HG03280 (cell line): ENCODE measurements around the gene THBS4.

Source experiments
- ATAC-seq: cut with Tn5 transposase; IDR thresholded peaks from one replicate; pipeline ENCODE4 v1.9.1; 2021; ENCODE audit warnings: mild to moderate bottlenecking, moderate library complexity; ENCODE audit not compliant: unreplicated experiment

THBS4 gene

DNA sequence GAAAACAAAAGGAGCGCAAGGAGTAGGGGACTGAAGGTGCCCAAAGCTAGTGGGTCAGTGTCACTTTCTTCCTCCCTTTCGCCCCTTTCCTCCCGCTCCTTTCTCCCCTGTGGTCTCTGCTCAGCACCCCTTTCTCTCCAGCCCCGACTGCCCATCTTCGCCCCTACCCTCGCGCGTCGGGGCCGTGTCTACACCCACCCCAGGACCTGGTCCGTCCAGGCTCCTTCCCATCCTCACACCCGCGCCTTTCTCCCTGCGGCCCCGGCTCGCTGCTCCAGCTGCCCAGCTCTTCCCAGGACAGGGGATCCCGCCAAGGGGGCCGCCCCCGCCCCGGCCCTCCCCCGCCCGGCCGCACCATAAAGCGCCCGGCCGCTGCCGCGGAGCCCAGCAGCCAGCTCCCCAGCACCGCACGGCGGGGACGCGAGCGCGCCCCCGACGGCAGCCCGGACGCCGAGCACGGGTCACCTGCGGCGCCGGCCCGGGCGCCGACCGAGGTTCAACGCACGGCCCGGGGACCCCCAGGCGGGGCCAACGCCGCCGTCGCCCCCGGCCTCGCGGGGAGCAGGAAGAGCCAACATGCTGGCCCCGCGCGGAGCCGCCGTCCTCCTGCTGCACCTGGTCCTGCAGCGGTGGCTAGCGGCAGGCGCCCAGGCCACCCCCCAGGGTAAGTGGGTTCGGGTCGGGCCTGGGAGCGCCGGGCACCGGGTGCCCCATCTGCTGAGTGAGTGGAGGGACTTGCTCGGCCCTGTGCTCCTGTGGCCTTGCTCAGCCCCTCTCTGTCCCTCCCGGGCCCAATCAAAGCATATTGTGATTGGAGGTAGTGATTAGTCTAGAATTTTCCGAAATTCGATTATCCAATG lies at the start of gene THBS4:
THBS4 (plus strand) TSS at position 387 of the 860 bp plus-strand sequence; CDS start at position 577, 190 bp downstream.
- ATAC-seq = no peak

DNA sequence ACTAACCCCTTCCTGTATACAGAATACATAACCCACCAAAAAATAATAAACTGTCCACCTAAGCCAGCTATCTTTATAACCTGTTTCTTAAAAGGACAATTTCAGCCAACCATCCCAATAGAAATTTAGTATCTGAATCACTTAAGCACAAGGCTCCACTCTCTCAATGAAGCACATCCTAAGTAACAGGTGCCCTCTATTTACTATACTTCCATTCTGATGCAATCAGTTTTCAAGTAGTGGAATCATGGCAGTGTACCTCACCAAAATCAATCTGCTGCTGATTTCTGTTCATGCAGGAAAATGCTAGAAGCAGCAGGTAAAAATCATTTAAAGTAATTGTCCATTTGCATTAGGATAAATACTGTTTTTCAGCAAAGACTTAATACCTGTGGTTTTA lies 48.9 kb upstream of the THBS4 start:
- no peak for ATAC-seq

DNA sequence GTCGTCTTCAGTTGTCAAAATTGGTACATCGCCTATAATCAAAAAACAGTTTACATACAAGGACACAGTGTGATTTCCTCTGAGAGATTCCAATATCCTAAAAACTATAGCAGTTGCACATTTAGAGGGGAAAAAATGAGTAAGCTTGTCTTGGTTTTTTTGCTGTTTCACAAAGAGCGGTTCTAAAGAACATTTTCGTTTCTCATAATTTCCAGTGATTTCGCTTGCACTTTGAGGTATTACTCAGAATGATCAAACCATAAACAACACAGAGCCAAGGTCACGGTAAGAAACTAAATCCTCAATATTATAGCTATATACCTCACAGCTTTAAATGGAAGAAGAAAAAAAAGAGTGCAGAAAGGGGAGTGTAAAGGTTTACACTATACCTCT lies 44.9 kb upstream of the THBS4 start:
- peak; percentile 41 for ATAC-seq

DNA sequence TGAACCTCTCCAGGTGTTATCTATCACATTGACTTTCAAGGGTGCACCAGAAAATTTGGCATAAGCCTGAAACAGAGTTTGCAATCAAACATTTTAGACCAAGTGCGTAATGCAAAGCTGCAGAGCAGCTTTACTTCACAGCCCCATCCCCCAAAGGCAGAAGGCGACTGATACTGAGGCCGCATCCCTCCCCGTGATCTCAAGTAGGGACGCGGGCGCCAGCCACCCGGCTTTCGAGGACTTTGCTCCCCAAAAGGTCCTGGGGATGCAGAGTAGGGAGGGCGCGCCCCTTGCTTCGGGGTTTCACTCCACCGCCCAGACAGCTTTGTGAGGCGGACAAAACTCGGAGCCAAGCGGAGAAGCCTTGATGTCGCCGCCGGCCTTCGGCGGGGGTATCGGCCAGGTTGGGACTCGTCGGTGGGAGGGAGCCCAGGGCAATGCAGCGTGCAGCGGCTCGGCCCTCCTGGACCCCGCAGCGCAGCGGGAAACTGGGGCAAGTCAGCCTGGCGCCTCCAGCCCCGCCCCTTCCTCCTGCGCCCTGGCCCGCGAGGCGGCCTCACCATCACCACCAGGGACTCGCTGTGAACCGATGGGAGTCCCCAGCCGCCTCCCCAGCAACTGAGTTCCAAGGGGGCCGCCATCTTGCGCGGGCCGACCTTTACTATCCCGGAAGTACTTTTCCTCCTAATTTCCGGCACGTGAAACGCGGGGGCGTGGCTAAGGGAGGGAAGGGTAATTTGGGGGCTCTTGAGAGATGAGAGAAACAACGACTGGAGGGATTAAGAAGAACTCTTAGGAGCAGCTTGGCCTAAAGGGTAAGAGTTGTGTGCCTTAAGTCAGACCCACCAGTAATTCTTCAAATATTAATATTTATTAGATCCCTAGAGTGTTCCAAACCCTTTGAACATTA lies 44.3 kb upstream of the THBS4 start, which contains the start of gene MTX3:
MTX3 (minus strand) TSS at position 665 of the 910 bp plus-strand sequence; CDS start at position 641, 24 bp downstream.
- ATAC-seq = peak; percentile 81

DNA sequence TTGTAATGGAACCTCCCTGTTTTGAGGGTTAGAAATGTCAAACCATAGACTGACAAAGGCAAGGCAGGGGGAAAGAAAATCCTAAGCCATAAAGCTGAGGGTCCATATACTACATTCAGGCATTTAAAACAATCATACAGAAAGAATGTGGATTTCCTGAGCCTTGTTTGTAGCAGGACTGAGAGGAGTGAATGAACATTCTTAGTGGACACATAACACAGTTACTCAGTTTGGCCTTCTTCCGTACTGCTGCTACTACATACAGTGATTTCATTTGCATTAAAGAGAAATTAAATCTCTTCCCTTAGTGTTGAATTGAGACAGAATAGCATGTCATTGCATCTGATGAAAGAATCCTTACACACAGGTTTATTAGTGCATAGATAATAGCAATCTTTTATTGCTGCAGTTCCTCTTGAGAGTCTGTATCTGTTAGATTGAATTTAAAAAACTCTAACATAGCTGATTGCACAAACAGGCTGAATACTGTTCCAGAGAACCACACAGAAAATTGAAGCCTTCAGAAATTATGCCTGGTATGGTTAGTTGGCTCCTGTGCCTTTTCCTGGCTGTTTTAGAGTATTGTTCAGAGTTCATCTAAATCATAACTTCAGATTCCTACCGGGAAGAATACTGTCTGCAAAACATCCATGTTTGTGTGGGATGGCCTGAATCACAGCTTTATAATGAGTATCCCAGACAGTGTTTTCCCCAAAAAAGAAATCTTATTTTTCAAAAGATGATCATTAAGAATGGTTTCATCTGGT lies 42.1 kb upstream of the THBS4 start:
- no peak for ATAC-seq

DNA sequence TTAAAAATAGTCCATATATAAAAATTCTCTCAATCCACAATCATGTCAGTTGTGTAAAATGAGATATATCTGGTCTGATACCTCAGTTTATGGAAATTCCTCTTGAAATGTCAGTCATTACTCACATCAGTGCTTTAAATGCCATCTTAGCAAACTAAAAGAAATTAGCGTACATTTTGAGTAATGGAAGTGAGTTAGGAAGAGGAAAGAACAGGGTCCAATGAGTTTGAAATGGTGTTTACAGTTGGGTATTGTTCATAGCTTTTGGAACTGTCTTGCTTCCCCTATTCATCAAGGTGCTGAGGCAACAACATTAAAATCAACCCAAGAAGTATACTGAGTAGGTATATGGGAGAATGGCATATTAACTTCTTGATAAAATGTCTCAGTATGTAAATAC lies 35.4 kb upstream of the THBS4 start:
- no peak for ATAC-seq

DNA sequence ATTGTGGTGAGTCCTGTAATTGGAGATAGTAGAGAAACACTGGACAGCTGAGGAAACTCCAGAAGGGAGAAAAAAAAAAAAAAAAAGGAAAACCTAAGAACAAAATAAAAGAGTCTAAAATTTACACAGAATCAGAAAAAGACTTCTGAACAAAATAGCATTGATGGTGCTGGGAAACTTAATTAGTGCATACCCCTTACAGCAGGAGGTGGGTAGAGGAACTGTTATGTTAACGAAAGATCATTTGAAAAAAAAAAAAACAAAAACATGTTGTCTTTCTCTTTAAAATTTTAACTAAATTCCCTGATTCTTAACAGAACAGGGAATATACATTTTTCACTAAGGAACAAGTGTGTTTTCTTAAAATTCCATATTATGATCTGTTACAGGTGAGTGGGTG lies 32.5 kb upstream of the THBS4 start:
- no peak for ATAC-seq

DNA sequence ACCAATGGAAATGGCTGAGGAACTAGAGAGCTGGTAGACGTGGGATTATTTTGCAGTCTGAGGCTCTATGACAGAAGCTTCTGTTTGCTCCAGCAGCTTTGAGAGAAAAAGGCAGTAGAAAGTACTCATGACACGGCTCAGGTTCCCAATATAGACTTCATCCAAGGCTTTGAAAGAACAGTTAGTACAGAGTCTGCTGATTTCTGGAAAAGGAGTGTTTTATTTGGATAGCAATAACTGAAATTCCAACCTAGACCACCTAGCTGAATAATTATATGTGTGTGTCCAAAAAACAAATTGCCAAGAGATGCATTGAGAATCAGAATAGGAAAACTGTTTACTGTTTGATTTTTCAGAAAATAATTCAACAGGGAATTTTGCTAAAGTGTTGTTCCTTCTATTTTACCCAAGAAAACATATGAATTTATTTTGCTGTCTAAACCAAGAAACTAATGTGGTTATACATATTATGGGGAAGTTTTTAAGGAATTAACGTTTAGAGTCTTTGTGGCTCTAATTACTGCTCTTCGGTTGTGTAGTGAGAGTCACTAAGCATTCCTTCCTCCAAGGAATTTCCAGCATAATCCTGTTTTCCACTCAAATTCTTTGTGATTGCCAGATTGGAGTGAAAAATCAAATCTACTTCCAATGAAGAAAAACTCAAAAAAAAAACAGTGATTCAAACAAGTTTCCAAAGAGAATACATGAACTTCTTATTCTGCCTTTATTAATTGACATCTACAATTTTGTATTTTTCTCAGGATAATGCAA lies 26.0 kb upstream of the THBS4 start:
- ATAC-seq = no peak

DNA sequence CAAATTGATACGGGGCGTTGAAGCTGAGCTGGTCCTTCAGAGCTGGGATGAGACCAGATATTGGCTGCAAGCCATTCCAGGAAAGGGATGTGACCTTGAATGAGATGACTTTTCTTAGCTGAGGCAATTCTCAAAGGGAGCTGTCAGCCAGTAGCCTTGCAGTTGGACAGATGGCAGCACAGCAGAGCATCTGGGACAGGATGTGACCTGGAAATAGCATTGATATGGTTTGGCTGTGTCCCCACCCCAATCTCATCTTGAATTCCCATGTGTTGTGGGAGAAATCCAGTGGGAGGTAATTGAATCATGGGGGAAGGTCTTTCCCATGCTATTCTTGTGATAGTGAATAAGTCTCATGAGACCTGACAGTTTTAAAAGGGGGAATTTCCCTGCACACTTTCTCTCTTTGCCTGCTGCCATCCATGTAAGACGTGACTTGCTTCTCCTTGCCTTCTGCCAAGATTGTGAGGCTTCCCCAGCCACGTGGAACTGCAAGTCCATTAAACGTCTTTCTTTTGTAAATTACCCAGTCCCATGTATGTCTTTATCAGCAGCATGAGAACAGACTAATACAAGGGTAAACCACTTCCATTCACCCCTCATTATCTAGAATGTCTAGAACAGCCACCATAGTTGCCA lies 24.3 kb upstream of the THBS4 start:
- no peak for ATAC-seq

DNA sequence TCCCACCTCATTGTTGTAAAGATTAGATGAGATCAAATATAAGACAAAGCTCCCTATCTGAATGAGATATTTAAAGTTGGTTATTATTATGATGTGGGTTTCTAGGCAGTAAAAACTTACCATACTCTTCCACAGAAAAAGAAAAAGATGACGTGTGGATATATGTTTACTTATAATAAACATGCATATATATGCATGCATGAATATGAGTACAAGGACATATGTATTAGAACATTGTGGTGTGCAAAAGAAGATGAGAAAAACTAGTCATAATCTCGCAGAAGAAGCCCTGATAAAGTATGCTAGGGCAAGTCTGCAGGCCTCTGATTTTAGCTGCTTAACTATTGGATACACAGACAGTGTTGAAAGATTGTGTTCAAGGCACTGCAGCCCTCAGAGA lies 10.1 kb upstream of the THBS4 start:
- no peak for ATAC-seq

DNA sequence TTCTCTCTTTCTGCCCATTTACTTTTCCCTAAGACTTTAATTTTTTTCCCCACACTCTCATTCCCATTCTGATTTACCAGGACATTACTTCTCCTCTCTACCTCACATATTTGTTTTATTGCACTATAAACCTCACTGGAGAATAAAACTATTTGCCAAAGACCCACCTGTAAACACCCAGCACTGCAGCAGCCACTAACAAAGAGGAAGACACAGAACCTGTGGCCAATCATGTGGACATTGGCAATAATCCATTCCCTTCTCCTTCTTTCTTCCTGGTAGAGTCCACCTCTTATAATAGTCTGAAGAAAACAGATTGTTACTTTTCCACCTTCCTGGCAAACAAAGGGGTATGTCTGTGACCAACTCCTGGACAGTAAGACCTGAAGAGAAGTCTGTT lies 8.3 kb upstream of the THBS4 start:
- no peak for ATAC-seq

DNA sequence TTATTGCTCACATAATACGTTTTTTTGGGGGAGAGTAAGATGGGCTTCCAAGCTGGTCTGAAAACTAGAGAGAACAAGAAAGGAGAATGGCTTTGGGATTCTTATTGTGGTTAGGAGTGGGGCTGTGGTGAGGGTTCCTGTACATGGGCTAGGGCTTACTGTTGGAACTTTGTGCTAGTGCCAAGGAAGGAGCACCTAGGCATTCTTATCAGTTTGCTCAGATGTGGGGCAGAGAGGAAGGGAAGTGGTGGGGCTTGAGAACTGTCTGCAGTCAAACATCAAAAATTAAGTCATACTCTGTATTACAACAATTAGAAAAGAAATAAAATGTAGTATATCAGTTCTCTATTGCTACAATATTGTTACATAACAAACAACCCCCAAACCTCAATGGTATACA lies 4.0 kb upstream of the THBS4 start:
- no peak for ATAC-seq

DNA sequence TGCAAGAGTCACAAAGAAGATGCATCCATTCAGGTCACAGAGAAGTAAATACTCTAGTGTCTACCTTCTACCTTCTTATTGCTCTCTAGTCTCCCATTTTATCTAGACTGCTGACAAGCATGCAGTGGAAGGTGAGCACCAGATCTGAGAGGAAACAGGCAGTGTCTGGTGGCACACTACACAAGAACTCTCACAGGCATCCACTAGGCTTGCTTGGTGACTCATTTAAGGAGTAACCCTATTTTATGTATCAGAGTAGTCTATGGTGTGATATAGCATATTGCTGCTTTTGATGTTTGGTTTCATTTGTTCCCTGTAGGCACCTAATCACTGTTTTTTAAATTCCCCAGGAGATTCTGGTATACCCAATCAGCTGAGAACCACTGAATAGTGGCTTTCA lies 1.6 kb upstream of the THBS4 start:
- ATAC-seq = no peak

DNA sequence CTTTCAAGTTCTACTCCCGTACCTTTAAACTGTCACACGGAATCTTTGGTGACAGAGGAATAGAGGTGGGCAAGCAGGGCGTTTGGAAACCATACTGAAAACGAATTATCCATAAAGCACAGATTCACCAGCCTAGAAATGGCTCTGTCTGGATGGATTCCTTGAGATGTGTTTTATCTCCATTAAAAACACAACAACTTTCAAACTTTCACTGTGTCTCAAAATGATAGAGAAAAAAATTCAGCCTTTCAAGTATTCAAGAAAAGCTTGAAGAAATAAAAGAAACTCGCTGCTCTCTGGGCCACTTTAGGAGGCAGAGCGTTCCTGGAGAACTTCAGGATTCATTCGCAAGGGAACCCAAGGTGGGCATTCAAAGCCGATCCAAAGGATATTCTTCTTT lies 589 bp upstream of the THBS4 start:
- ATAC-seq = no peak

DNA sequence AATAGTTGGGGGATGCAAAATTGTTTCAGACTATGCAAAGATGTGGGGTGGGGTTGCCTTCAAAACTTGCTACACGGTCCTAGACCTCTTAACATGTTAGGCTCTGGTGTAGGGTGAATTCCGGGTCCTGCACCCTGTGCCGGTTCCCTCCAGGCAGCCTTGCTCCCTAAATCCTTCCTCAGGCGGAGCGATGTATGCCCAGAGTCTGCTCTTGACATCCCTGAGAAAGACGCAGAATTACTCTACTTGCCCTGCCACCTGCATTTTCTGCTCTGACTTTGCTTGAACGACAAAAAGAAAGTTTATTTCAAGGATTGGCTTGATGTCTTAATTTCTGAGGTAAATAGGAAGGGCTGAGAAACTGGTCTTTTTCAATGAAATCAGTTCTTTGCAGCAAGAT lies 691 bp downstream of the THBS4 start:
- no peak for ATAC-seq

DNA sequence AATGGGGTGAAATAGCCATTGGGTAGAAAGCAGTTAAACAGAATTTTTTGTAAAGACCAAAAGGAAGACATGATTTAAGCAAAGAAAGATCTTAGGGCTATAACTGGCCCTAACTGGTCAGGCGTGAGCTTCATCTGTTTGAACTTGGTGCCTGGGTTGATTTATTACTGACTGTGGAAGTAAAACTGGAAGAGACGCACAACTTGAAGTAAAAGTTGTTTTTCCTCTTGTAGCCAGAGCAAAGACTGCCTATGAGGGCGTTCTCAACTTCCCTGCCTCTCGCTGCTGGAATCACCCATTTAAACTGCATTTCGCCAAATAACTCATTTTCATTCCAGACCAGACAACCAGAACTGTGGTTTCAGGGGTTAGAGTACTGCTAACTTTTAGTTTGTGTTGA lies 1.5 kb downstream of the THBS4 start:
- ATAC-seq = peak; percentile 12

DNA sequence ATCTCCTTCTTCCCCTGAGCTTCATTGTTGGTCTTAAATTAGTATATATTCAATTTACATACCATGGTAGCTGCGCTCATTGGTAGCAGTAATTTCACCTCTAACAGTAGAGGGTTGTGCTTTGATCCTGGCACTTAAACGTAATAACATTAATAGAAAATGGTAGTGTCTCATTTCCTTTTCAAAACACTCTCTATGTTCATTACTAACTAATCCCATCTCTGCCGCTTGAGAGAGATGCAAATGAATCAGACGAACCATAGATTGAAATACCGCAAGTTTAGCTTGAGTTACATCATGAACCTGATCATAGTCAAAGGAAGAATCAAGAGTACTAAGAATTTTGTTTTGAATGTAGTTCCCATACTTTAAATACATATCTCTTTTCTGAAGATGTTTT lies 2.2 kb downstream of the THBS4 start:
- ATAC-seq = peak; percentile 67

DNA sequence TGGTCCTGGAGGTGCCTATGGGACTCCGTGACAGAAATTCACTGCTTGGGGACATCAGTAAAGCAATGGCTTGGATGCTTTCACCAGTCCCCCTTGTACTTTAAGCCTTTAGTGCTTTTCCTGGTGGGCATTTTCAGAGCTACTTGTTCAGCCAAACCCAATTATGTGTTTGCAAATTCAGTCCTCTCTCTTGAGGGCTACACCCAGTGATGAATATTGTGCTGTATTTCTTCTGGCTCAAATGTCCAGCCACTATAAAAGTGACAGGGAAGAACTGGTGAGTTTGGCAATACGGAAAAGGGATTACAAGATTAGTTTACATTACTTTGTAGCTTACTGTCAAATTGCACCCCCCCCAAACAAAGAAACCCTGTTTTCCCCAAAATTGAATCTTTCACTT lies 4.5 kb downstream of the THBS4 start:
- no peak for ATAC-seq

DNA sequence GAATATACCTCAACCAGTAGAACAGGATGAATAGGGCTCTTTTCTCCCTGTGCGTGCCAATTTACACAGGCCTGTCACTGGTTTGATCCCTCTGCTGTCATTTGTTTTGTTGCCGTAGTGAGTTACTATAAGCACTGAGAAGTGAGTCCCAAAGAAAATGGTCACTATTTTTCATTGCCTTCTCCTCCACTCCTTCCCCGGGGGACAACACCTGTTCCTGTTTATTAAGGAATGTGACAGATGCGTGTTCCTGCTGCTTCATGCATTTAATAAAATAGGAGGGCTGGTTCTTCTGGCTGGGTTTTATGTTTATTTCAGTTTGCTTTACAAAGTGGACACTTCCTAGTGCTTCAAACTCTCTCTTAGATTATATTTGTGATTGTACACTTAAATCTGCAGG lies 6.4 kb downstream of the THBS4 start:
- no peak for ATAC-seq

DNA sequence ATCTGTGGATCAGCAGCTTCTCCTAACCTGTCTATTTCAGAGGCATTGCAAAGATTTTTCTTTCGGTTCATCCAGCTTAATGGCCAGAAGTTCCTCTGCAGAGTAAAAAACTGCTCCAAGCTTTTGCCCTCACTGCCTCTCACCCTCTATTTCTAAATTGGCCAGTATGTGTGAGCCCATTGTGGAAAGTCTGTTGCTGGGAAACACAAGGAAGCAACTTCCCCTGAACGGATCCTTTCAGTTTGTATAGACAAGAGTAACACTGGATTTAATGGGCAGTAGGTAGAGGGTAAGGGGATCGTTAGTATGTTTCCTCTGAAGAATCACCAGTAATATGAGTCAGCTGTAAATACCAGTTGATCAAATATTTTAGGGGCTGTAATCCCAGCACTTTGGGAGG lies 7.2 kb downstream of the THBS4 start:
- no peak for ATAC-seq
